Stimulated activated CD8-positive, alpha-beta memory T cell treated with anti-CD3 and anti-CD28 coated beads, Interleukin-12 subunit alpha, Interleukin-12 subunit beta, amount 100 ng/mL, for 1 hour (primary cell): Measurements from ENCODE around the gene APOL6.
A peak's percentile ranks its signal among the peaks of the same experiment; 100 is the strongest.
"Not testable (repeated sequence)": the region's sequence is repeated elsewhere in the genome, so short reads cannot be mapped to it uniquely, and the experiment has no call there.

ENCODE experiments used
- DNase-seq: peaks from one replicate; pipeline ENCODE4 v3.0.0-alpha.2; 2020; ENCODE audit warnings: low read depth

APOL6 gene

GRCh38 chr22:35638410-35638809 is 9.8 kb upstream of the APOL6 start:
- DNase-seq: no peak

GRCh38 chr22:35641494-35642120 is 6.6 kb upstream of the APOL6 start:
- DNase-seq: no peak

GRCh38 chr22:35642305-35642741 is 5.9 kb upstream of the APOL6 start:
- DNase-seq: no peak

GRCh38 chr22:35643991-35644390 is 4.3 kb upstream of the APOL6 start:
- no peak for DNase-seq

GRCh38 chr22:35645646-35646045 is 2.6 kb upstream of the APOL6 start:
- no peak for DNase-seq

GRCh38 chr22:35649026-35649553 is 844 bp downstream of the APOL6 start:
- DNase-seq: no peak

GRCh38 chr22:35649636-35650250 is 1.5 kb downstream of the APOL6 start:
- DNase-seq: no peak

GRCh38 chr22:35651085-35651484 is 2.8 kb downstream of the APOL6 start:
- no peak for DNase-seq

GRCh38 chr22:35653824-35654223 is 5.6 kb downstream of the APOL6 start:
- no peak for DNase-seq

- DNase-seq: no peak
These were observed 8.1 kb downstream of the APOL6 start for GRCh38 chr22:35656284-35656752.

- no peak for DNase-seq
These were observed 9.5 kb downstream of the APOL6 start for GRCh38 chr22:35657571-35658312.

- peak; percentile 44 for DNase-seq
These were observed 12.3 kb downstream of the APOL6 start for GRCh38 chr22:35660291-35661127.

- no peak for DNase-seq
These were observed 13.2 kb downstream of the APOL6 start for GRCh38 chr22:35661464-35661863.

GRCh38 chr22:35662914-35663313 is 14.7 kb downstream of the APOL6 start:
- no peak for DNase-seq

GRCh38 chr22:35663371-35663770 is 15.1 kb downstream of the APOL6 start:
- no peak for DNase-seq

- no peak for DNase-seq
These were observed 16.8 kb downstream of the APOL6 start for GRCh38 chr22:35664955-35665587.

- not testable (repeated sequence) for DNase-seq
These were observed 18.5 kb downstream of the APOL6 start for GRCh38 chr22:35666699-35667098.

GRCh38 chr22:35674335-35674734 is 26.1 kb downstream of the APOL6 start:
- no peak for DNase-seq

GRCh38 chr22:35676065-35676464 is 27.8 kb downstream of the APOL6 start:
- not testable (repeated sequence) for DNase-seq

- DNase-seq: no peak
These were observed 29.4 kb downstream of the APOL6 start for GRCh38 chr22:35677460-35678187.

- no peak for DNase-seq
These were observed 30.6 kb downstream of the APOL6 start for GRCh38 chr22:35678836-35679235.
